Middle frontal gyrus (tissue), 1 donor: ENCODE data around the gene TCEA3.

Experiments used
- DNase-seq: peaks from one replicate; pipeline ENCODE4 v3.0.0-alpha.2; 2015; ENCODE audit warnings: low spot score; ENCODE audit errors: extremely low spot score

The TCEA3 gene

GRCh38 chr1:23421753-23422240, 2.8 kb downstream of the TCEA3 start:
- DNase-seq: no peak

- no peak for DNase-seq
Observed at GRCh38 chr1:23421343-23421742, 3.2 kb downstream of the TCEA3 start.

GRCh38 chr1:23420778-23421177, 3.8 kb downstream of the TCEA3 start:
- no peak for DNase-seq

GRCh38 chr1:23419180-23419579, 5.4 kb downstream of the TCEA3 start:
- DNase-seq: no peak

GRCh38 chr1:23417570-23417969, 7.0 kb downstream of the TCEA3 start:
- no peak for DNase-seq

GRCh38 chr1:23416964-23417363, 7.6 kb downstream of the TCEA3 start:
- no peak for DNase-seq

GRCh38 chr1:23408797-23409290, 15.7 kb downstream of the TCEA3 start:
- DNase-seq: no peak

GRCh38 chr1:23407016-23407630, 17.4 kb downstream of the TCEA3 start:
- DNase-seq: no peak

GRCh38 chr1:23405946-23406345, 18.6 kb downstream of the TCEA3 start:
- DNase-seq: no peak

- peak; percentile 70 for DNase-seq
Observed at GRCh38 chr1:23403735-23404486, 20.6 kb downstream of the TCEA3 start.

GRCh38 chr1:23403355-23403734, 21.2 kb downstream of the TCEA3 start:
- no peak for DNase-seq

GRCh38 chr1:23403038-23403336, 21.6 kb downstream of the TCEA3 start:
- DNase-seq: no peak

GRCh38 chr1:23402286-23403037, 22.1 kb downstream of the TCEA3 start:
- DNase-seq: no peak

- DNase-seq: no peak
Observed at GRCh38 chr1:23401313-23401712, 23.2 kb downstream of the TCEA3 start.

GRCh38 chr1:23400324-23401114, 24.0 kb downstream of the TCEA3 start:
- DNase-seq: no peak

- DNase-seq: no peak
Observed at GRCh38 chr1:23399229-23399628, 25.3 kb downstream of the TCEA3 start.

- DNase-seq: no peak
Observed at GRCh38 chr1:23397908-23398307, 26.6 kb downstream of the TCEA3 start.

- DNase-seq: no peak
Observed at GRCh38 chr1:23396380-23396779, 28.2 kb downstream of the TCEA3 start.

- no peak for DNase-seq
Observed at GRCh38 chr1:23395849-23396248, 28.7 kb downstream of the TCEA3 start.

GRCh38 chr1:23395154-23395724, 29.3 kb downstream of the TCEA3 start:
- DNase-seq: no peak

- peak; percentile 11 for DNase-seq
Observed at GRCh38 chr1:23394684-23395083, 29.9 kb downstream of the TCEA3 start.
